BJ (cell line): ENCODE measurements around the gene KCTD2. TPM values are rescaled to one million over a fixed set of nuclear protein-coding genes. Genes with fewer than 3 reads are reported as not detected.

Experiments used
- CTCF ChIA-PET: fragments of 350-600 bp; formaldehyde crosslinking; extraction: SDS; loops from one replicate; lab custom pipeline; 2021; ENCODE audit warnings: antibody characterized with exemption, inconsistent platforms; lab: Yijun Ruan, JAX
- POLR2A ChIA-PET: fragments of 300-600 bp; sonication (Branson Sonifier 250); formaldehyde crosslinking; extraction: SDS; loops from one replicate; lab custom pipeline; 2021; ENCODE audit warnings: antibody characterized with exemption; lab: Charles Lee
- DNase-seq: peaks from one replicate; pipeline ENCODE4 v3.0.0-alpha.2; 2011; ENCODE audit warnings: low read depth
- H3K27me3 ChIP-seq: 2 replicates; pipeline ENCODE4 v1.6.0; 2011; ENCODE audit warnings: low read length; ENCODE audit not compliant: control insufficient read depth, insufficient read depth
- H3K36me3 ChIP-seq: 2 replicates; pipeline ENCODE4 v1.5.1; 2011; ENCODE audit warnings: low read length; ENCODE audit not compliant: control insufficient read depth, insufficient read depth
- H3K4me3 ChIP-seq: 2 replicates; pipeline ENCODE4 v1.5.1; 2011; ENCODE audit warnings: low read depth, mild to moderate bottlenecking, control low read depth, low read length
- polyA minus RNA-seq: library from RNA; depleted of rRNA, polyadenylated mRNA; stranded (reverse); fragments of >200 nt; gene quantifications from 2 replicates; pipeline ENCODE4 v1.2.3, GENCODE V29; 2011; rRNA and poly(A)+ RNA removed
- polyA plus RNA-seq: library from polyadenylated mRNA; depleted of rRNA; stranded (reverse); fragments of >200 nt; gene quantifications from 2 replicates; pipeline ENCODE4 v1.2.3, GENCODE V29; 2011; rRNA removed
- TF ChIP-seq, protein P1 (sequence below): IDR thresholded peaks from 2 replicates; pipeline ENCODE4 v1.5.1; 2011; ENCODE audit warnings: low read depth, mild to moderate bottlenecking, control low read depth, inconsistent platforms, low read length, moderate library complexity; ENCODE audit not compliant: insufficient read depth

Gene KCTD2, protein sequence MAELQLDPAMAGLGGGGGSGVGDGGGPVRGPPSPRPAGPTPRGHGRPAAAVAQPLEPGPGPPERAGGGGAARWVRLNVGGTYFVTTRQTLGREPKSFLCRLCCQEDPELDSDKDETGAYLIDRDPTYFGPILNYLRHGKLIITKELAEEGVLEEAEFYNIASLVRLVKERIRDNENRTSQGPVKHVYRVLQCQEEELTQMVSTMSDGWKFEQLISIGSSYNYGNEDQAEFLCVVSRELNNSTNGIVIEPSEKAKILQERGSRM
- polyA plus RNA-seq (23.5 and 28.0 TPM in 2 replicates), polyA minus RNA-seq (11.1 and 17.3 TPM in 2 replicates)

DNA sequence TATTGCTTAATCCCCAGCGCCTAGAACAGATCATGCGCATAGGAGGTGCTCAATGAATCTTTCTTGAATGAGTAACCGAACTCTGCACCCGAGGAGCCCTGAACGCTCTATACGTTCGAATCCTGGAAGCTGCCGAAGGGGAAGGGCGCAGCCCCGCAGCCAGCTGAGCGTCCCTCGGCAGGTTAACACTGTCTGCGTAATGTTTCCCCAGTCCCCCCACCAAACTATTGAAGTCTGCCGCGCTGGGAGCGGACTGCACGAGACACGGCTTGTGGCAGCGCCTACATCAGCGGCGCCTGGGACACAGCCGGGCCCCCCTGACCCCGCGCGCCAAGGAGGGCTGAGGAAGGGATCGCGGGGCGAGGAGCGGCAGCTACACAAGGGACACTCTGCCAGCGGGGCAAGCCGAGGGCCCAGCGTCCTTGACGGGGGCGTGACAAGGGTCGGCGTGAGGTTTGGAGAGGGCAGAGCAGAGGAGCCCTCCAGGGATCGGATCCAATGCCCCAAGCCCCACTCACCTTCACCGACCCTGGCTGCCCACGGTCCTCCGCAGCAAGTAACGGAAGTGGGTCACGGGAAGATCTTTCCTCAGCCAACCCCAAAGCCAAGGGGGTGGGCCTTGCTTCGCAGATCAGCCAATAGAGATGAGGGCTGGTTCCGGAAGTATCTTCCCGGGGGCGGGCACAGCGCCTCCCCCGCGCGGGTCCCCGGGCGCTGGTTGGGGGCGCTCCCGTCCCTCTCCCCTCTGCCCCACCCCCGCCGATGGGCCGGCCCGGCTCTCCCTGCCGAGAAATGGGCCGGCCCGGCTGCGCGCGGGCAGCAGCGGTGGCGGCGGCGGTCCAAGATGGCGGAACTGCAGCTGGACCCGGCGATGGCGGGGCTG is at the start of gene KCTD2, which contains the start of gene ATP5PD:
KCTD2 (plus strand) TSS at position 819 of the 883 bp plus-strand sequence; CDS start at position 845, 26 bp downstream.
ATP5PD (minus strand) TSS at position 563 of the 883 bp plus-strand sequence. CDS start 4,319 bp downstream, outside the sequence.
- POLR2A ChIA-PET, result no interaction called here

DNA sequence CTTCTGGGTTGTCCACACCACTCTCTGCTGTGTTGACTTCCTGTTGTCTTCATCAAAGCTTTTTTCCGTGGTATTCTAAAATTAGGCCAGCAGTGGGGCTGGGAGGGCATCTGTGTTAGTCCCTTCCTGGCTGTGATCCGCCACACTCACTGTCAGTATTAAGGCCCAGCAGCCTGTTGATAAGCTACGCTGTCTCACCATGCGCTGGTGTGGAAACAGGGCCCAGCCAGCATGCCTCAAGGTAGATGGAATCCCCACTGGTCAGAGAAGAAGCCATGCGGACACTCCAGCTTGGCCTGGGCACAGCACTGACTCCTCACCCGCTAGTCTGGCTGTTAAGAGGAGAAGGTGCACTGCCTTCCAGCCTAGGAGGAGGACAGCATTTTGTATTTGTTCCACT is 48.2 kb upstream of the KCTD2 start:
- CTCF ChIA-PET, result interaction anchor here (0.6 to 4.1 kb wide), 5 partner anchors 10 to 35 kb away, joined by 3 to 23 read pairs (median 6); partner anchors contain the start of genes CDR2L, HID1 and MRPL58
- Histone ChIP-seq H3K27me3 (no peaks in the 10 kb centered on the region), H3K4me3 (no peak overlapping the region), H3K36me3 (peaks cover 17% of the 10 kb centered on the region)
- POLR2A ChIA-PET, result no interaction called here
- no peak for DNase-seq
- TF ChIP-seq, protein P1, sequence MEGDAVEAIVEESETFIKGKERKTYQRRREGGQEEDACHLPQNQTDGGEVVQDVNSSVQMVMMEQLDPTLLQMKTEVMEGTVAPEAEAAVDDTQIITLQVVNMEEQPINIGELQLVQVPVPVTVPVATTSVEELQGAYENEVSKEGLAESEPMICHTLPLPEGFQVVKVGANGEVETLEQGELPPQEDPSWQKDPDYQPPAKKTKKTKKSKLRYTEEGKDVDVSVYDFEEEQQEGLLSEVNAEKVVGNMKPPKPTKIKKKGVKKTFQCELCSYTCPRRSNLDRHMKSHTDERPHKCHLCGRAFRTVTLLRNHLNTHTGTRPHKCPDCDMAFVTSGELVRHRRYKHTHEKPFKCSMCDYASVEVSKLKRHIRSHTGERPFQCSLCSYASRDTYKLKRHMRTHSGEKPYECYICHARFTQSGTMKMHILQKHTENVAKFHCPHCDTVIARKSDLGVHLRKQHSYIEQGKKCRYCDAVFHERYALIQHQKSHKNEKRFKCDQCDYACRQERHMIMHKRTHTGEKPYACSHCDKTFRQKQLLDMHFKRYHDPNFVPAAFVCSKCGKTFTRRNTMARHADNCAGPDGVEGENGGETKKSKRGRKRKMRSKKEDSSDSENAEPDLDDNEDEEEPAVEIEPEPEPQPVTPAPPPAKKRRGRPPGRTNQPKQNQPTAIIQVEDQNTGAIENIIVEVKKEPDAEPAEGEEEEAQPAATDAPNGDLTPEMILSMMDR, result no peak

More for the DNA sequence above, at the start of gene KCTD2, which contains the start of gene ATP5PD:
- H3K27me3 ChIP-seq, result no peaks in the 10 kb centered on the region
- CTCF ChIA-PET, result interaction anchor here (0.6 to 3.6 kb wide), 8 partner anchors 10 to 88 kb away, joined by 3 to 17 read pairs (median 6); no protein-coding TSS in a partner anchor
- TF ChIP-seq, protein P1, result no peak
- H3K4me3 ChIP-seq, result peak within 1 kb of the TSS; percentile 100
- peak; percentile 85 for DNase-seq
- H3K36me3 ChIP-seq, result peaks cover 5% of the 10 kb centered on the region

DNA sequence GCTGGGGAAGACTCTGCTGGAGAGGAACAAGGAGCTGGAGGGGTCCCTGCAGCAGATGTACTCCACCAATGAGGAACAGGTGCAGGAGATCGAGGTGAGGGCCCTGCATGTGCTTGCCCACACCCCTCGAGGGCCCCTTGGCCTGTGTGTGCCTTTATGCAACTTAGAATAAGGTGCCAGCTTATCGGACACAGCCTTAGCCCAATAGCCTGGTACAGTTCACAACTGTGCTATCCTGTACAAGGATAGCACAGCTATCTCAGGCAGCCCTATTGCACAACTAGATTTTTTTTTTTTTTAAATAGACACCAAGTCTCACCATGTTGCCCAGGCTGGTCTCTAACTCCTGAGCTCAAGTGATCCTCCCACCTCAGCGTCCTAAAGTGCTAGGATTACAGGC is 47.5 kb upstream of the KCTD2 start:
- ChIA-PET POLR2A (no interaction called here), CTCF (interaction anchor here (0.6 to 4.1 kb wide), 7 partner anchors 9 to 45 kb away, joined by 3 to 23 read pairs (median 5); partner anchors contain the start of genes CDR2L, HID1 and MRPL58)
- Histone ChIP-seq H3K27me3 (no peaks in the 10 kb centered on the region), H3K4me3 (no peak overlapping the region), H3K36me3 (peaks cover 23% of the 10 kb centered on the region)
- TF ChIP-seq, protein P1, result no peak
- DNase-seq, result no peak

DNA sequence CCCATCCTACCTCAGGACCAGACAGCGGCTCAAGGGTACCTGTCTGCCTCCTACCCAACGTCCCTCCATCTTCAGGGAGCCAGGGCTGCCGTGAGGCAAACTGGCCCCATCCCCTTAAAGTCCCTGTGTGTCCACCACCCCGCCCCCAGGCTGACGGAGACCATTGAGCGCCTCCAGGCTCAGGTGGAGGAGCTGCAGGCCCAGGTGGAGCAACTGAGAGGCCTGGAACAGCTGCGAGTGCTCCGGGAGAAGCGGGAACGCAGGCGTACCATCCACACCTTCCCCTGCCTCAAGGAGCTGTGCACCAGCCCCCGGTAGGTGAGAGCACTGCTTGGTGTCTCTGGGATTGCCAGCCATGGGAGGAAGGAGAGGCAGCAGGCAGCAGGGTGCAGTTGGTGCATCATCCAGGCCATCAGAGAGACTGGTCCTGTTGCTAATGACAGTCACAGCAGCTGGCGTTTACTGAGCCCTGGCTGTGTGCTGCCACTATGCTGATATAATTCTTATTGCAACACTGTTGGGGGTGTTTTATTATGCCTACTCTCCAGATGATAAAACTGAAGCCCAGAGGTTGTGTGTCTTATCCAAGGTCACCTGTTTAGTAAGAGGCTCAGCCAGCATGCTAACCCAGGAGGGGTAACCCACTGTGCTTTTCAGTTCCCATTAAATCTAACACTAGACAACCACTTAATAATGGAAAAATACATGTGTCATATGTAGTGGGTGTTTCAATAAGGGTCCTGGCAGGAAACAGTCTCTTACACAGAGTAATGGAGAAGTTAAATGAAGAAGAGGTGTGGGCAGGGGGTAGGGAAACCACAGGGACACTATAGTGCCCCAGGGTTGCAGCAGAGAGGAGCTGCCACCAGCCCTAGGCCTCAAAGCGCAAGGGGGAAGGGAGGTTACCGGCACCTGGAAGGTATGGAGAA is 44.8 kb upstream of the KCTD2 start:
- ChIA-PET POLR2A (no interaction called here), CTCF (interaction anchor here (0.8 to 4.1 kb wide), 2 partner anchors 10 to 45 kb away, joined by 3 to 23 read pairs; partner anchors contain the start of gene MRPL58)
- DNase-seq, result no peak
- TF ChIP-seq, protein P1, result no peak
- Histone ChIP-seq H3K4me3 (no peak overlapping the region), H3K36me3 (peaks cover 30% of the 10 kb centered on the region), H3K27me3 (no peaks in the 10 kb centered on the region)
